OCI-LY3 (cell line): Measurements from ENCODE around the gene FEN1.

Source experiments
- H2AFZ ChIP-seq: fragments of 200-600, 300-600 bp; shearing (Covaris generic); 2 replicates; pipeline ENCODE4 v1.6.0; 2014; ENCODE audit warnings: antibody characterized with exemption, low read depth, low read length
- H3K27ac ChIP-seq: fragments of 200-600, 300-600 bp; sonication (generic); 2 replicates; pipeline ENCODE4 v1.5.1; 2014; ENCODE audit warnings: mild to moderate bottlenecking, low read length, moderate library complexity, mixed read lengths
- H3K27me3 ChIP-seq: fragments of 200-600, 300-600 bp; sonication (generic); 2 replicates; pipeline ENCODE4 v1.6.1; 2014; ENCODE audit warnings: low read depth, low read length, mixed read lengths
- H3K36me3 ChIP-seq: fragments of 200-600, 300-600 bp; sonication (generic); replicated peaks from 2 replicates; pipeline ENCODE3; 2014; ENCODE audit warnings: low read depth, low read length, mixed read lengths
- H3K4me1 ChIP-seq: fragments of 300-600, 200-600 bp; sonication (generic); 2 replicates; pipeline ENCODE4 v1.6.1; 2014; ENCODE audit warnings: low read length, mixed read lengths
- H3K4me2 ChIP-seq: fragments of 200-600, 300-600 bp; sonication (generic); 2 replicates; pipeline ENCODE4 v1.6.1; 2014; ENCODE audit warnings: low read length, mixed read lengths
- H3K4me3 ChIP-seq: fragments of 300-600, 200-600 bp; sonication (generic); 2 replicates; pipeline ENCODE4 v1.5.1; 2014; ENCODE audit warnings: antibody characterized with exemption, mild to moderate bottlenecking, low read length, moderate library complexity
- H3K79me2 ChIP-seq: fragments of 300-600, 200-600 bp; shearing (Covaris generic); 2 replicates; pipeline ENCODE4 v1.6.1; 2014; ENCODE audit warnings: mild to moderate bottlenecking, low read length, mixed read lengths
- H3K9ac ChIP-seq: fragments of 300-600, 200-600 bp; shearing (Covaris generic); 2 replicates; pipeline ENCODE4 v1.6.0; 2014; ENCODE audit warnings: mild to moderate bottlenecking, low read length, moderate library complexity
- H3K9me3 ChIP-seq: fragments of 200-600, 300-600 bp; shearing (Covaris generic); 2 replicates; pipeline ENCODE4 v1.6.1; 2014; ENCODE audit warnings: low read length, mixed read lengths; ENCODE audit not compliant: insufficient read depth
- H4K20me1 ChIP-seq: fragments of 200-600, 300-600 bp; sonication (generic); 2 replicates; pipeline ENCODE4 v1.6.1; 2016; ENCODE audit warnings: low read length, mixed read lengths; ENCODE audit not compliant: insufficient read depth
- EZH2phosphoT487 ChIP-seq: fragments of 200-600 bp; shearing (Covaris generic); IDR thresholded peaks from 2 replicates; pipeline ENCODE4 v1.6.1; 2018; ENCODE audit warnings: antibody characterized with exemption, mixed run types, low read depth
- TF ChIP-seq, protein P1 (sequence below): fragments of 200-600, 300-600 bp; sonication (generic); IDR thresholded peaks from 2 replicates; pipeline ENCODE4 v1.5.1; 2014; ENCODE audit warnings: antibody characterized with exemption, low read length, low read depth

Gene FEN1

GRCh38 chr11:61838921-61839320, 46.2 kb downstream of the FEN1 start:
- H3K4me1 ChIP-seq: peaks cover 20% of the 10 kb centered on the region
- no peaks in the 10 kb centered on the region for H3K9me3 ChIP-seq
- no peaks in the 10 kb centered on the region for H3K27me3 ChIP-seq
- H3K4me3 ChIP-seq: no peak overlapping the region
- no peak overlapping the region for H3K4me2 ChIP-seq
- H3K9ac ChIP-seq: no peak overlapping the region
- peaks cover 74% of the 10 kb centered on the region for H3K36me3 ChIP-seq
- H4K20me1 ChIP-seq: peaks cover 4% of the 10 kb centered on the region; the same call in 1 of the 2 replicates
- no peak overlapping the region for H3K27ac ChIP-seq
- no peak overlapping the region for H2AFZ ChIP-seq
- peaks cover 40% of the 10 kb centered on the region for H3K79me2 ChIP-seq
- TF ChIP-seq, protein P1, sequence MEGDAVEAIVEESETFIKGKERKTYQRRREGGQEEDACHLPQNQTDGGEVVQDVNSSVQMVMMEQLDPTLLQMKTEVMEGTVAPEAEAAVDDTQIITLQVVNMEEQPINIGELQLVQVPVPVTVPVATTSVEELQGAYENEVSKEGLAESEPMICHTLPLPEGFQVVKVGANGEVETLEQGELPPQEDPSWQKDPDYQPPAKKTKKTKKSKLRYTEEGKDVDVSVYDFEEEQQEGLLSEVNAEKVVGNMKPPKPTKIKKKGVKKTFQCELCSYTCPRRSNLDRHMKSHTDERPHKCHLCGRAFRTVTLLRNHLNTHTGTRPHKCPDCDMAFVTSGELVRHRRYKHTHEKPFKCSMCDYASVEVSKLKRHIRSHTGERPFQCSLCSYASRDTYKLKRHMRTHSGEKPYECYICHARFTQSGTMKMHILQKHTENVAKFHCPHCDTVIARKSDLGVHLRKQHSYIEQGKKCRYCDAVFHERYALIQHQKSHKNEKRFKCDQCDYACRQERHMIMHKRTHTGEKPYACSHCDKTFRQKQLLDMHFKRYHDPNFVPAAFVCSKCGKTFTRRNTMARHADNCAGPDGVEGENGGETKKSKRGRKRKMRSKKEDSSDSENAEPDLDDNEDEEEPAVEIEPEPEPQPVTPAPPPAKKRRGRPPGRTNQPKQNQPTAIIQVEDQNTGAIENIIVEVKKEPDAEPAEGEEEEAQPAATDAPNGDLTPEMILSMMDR: no peak
- no peak for TF ChIP-seq EZH2phosphoT487

DNA sequence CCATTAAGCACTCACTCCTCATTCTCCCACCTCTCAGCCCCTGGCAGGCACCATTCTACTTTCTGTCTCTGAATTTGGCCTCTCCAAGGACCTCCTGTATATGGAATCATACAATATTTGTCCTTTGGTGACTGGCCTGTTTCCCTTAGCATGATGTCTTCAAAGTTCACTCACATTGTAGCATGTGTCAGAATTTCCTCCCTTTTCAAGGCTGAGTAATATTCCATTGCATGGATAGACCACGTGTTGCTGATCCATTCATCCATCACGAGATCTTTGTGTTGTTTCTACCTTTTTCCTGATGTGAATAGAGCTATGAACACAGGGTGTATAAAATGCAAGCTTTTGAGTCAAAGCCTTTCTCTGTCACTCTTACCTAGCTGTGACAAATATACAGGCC, 47.0 kb downstream of the FEN1 start:
- peaks cover 76% of the 10 kb centered on the region for H3K36me3 ChIP-seq

DNA sequence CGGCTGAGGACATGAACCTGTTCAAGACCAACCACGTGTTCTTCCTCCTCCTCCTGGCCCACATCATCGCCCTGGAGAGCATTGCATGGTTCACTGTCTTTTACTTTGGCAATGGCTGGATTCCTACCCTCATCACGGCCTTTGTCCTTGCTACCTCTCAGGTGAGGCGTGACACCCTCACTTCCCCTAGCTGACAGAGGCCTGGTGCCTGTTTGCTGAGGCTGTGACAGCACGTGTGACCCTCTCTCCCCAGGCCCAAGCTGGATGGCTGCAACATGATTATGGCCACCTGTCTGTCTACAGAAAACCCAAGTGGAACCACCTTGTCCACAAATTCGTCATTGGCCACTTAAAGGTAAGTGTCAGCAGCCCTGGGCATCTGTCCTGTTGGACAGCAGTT, 47.7 kb downstream of the FEN1 start:
- Histone ChIP-seq H3K4me1 (peaks cover 6% of the 10 kb centered on the region), H3K4me3 (no peak overlapping the region), H3K27me3 (no peaks in the 10 kb centered on the region), H3K36me3 (peaks cover 80% of the 10 kb centered on the region), H3K79me2 (peaks cover 28% of the 10 kb centered on the region), H4K20me1 (peaks cover 4% of the 10 kb centered on the region; the same call in 1 of the 2 replicates), H3K9ac (no peak overlapping the region), H3K4me2 (no peak overlapping the region), H3K9me3 (no peaks in the 10 kb centered on the region), H2AFZ (no peak overlapping the region), H3K27ac (no peak overlapping the region)
- TF ChIP-seq, protein P1: no peak
- TF ChIP-seq EZH2phosphoT487: no peak

More for the DNA sequence above, 47.0 kb downstream of the FEN1 start:
- H4K20me1 ChIP-seq: peaks cover 4% of the 10 kb centered on the region; the same call in 1 of the 2 replicates
- H3K27me3 ChIP-seq: no peaks in the 10 kb centered on the region
- H3K4me2 ChIP-seq: no peak overlapping the region
- no peak for TF ChIP-seq EZH2phosphoT487
- TF ChIP-seq, protein P1: no peak
- no peak overlapping the region for H3K27ac ChIP-seq
- H3K9me3 ChIP-seq: no peaks in the 10 kb centered on the region
- H3K4me3 ChIP-seq: no peak overlapping the region
- H2AFZ ChIP-seq: no peak overlapping the region
- peaks cover 34% of the 10 kb centered on the region for H3K79me2 ChIP-seq
- H3K4me1 ChIP-seq: peaks cover 12% of the 10 kb centered on the region
- H3K9ac ChIP-seq: no peak overlapping the region

DNA sequence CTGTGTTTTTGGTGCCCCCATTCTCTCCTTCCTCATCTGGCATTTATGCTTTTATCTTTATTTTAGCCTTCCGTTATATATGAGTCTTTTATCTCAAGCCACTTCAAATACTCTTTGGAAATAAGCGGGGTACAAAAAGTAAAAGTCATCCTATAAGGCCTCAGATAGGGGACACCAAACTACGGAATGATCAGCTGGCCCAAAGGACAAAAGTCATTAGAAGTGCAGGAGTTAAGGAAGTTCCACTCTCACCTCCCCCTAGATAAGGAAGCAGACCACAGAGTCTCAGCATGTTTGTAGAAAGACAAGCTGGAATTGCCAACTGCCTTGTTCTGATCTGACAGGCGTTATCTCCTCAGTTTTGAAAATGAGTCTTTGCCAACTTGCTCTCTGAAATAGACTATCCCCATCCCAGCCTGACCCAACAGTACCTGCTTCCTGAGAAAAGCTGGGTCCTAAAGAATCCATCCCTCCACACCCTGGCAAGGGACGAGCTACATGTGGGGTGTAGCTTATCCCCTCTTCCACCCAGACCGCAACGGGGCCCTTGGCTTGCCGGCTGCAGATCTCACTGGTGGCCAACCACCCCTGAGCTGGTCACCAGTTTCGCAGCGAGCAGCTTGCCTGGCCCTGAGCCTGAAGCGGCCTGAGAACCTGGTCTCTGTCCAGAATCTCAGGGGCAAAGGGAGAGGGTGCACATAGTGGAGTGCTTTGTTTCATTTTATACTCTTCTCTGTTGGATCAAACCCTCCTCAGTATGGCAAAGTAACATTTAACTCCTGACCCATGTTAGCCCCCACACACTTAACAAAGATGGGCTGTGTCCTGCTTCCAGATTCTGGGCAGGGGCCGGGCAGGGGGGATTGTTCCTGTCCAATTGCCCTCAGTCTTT, 49.2 kb downstream of the FEN1 start:
- H3K27ac ChIP-seq: no peak overlapping the region
- TF ChIP-seq, protein P1: no peak
- TF ChIP-seq EZH2phosphoT487: no peak
- H3K9me3 ChIP-seq: no peaks in the 10 kb centered on the region
- peaks cover 81% of the 10 kb centered on the region for H3K36me3 ChIP-seq
- no peaks in the 10 kb centered on the region for H3K4me1 ChIP-seq
- H2AFZ ChIP-seq: no peak overlapping the region
- H3K4me2 ChIP-seq: no peak overlapping the region
- H3K4me3 ChIP-seq: no peak overlapping the region
- H3K9ac ChIP-seq: no peak overlapping the region
- H3K27me3 ChIP-seq: no peaks in the 10 kb centered on the region
- peaks cover 14% of the 10 kb centered on the region for H3K79me2 ChIP-seq
- H4K20me1 ChIP-seq: peaks cover 4% of the 10 kb centered on the region; the same call in 1 of the 2 replicates
